ENCODE data around the gene SARDH.

SARDH gene

GRCh38 chr9:133780962-133781827, 43.0 kb upstream of the SARDH start:
- no peak overlapping the region for H3K4me2 ChIP-seq (ENCODE audit: low read length)
- H3K27me3 ChIP-seq (ENCODE audit: control insufficient read depth, low read length), result no peaks in the 10 kb centered on the region
- no peak for TF ChIP-seq EZH2phosphoT487 (IDR thresholded peaks at IDR 0.05; ENCODE audit: borderline replicate concordance, low read length)
- H3K79me2 ChIP-seq (ENCODE audit: control insufficient read depth, low read length), result no peaks in the 10 kb centered on the region
- H3K9me2 ChIP-seq (replicated peaks; ENCODE audit: control insufficient read depth, low read length), result no peaks in the 10 kb centered on the region
- peaks cover 36% of the 10 kb centered on the region for H3K4me1 ChIP-seq (ENCODE audit: control insufficient read depth, low read length)
- no peaks in the 10 kb centered on the region for H4K20me1 ChIP-seq (ENCODE audit: control insufficient read depth, insufficient read depth, low read depth, low read length)
- no peak overlapping the region for H3K27ac ChIP-seq (ENCODE audit: low read depth, low read length)
- peaks cover 23% of the 10 kb centered on the region for H3K36me3 ChIP-seq (ENCODE audit: control insufficient read depth, low read length)
- H3K9me3 ChIP-seq (ENCODE audit: control insufficient read depth, insufficient read depth, low read length), result no peaks in the 10 kb centered on the region
- H3F3A ChIP-seq (ENCODE audit: control insufficient read depth, insufficient read depth), result peaks cover 6% of the 10 kb centered on the region
- no peak overlapping the region for H3K4me3 ChIP-seq (ENCODE audit: low read length)

- H3F3A ChIP-seq (ENCODE audit: control insufficient read depth, insufficient read depth), result peaks cover 6% of the 10 kb centered on the region
- H3K79me2 ChIP-seq (ENCODE audit: control insufficient read depth, low read length), result no peaks in the 10 kb centered on the region
- no peak overlapping the region for H3K4me3 ChIP-seq (ENCODE audit: low read length)
- no peak overlapping the region for H3K27ac ChIP-seq (ENCODE audit: low read depth, low read length)
- H3K27me3 ChIP-seq (ENCODE audit: control insufficient read depth, low read length), result no peaks in the 10 kb centered on the region
- no peaks in the 10 kb centered on the region for H3K9me2 ChIP-seq (replicated peaks; ENCODE audit: control insufficient read depth, low read length)
- peaks cover 23% of the 10 kb centered on the region for H3K36me3 ChIP-seq (ENCODE audit: control insufficient read depth, low read length)
- H3K4me2 ChIP-seq (ENCODE audit: low read length), result no peak overlapping the region
- H3K9me3 ChIP-seq (ENCODE audit: control insufficient read depth, insufficient read depth, low read length), result no peaks in the 10 kb centered on the region; the same call in 1 of the 2 replicates
- no peaks in the 10 kb centered on the region for H4K20me1 ChIP-seq (ENCODE audit: control insufficient read depth, insufficient read depth, low read depth, low read length)
- H3K4me1 ChIP-seq (ENCODE audit: control insufficient read depth, low read length), result peaks cover 29% of the 10 kb centered on the region
- TF ChIP-seq CTCF (IDR thresholded peaks at IDR 0.05; ENCODE audit: low read depth, low read length, poor library complexity, severe bottlenecking) (no peak), EZH2phosphoT487 (IDR thresholded peaks at IDR 0.05; ENCODE audit: borderline replicate concordance, low read length) (no peak)
Observed at GRCh38 chr9:133780404-133780945, 42.3 kb upstream of the SARDH start.

GRCh38 chr9:133779516-133780403, 41.6 kb upstream of the SARDH start:
- Histone ChIP-seq H3K27me3 (ENCODE audit: control insufficient read depth, low read length) (no peaks in the 10 kb centered on the region), H3K9me3 (ENCODE audit: control insufficient read depth, insufficient read depth, low read length) (peaks cover 4% of the 10 kb centered on the region; the same call in 1 of the 2 replicates), H3K27ac (ENCODE audit: low read depth, low read length) (no peak overlapping the region), H3K4me3 (ENCODE audit: low read length) (no peak overlapping the region), H3K4me1 (ENCODE audit: control insufficient read depth, low read length) (peaks cover 25% of the 10 kb centered on the region), H3K4me2 (ENCODE audit: low read length) (no peak overlapping the region), H3F3A (ENCODE audit: control insufficient read depth, insufficient read depth) (peaks cover 6% of the 10 kb centered on the region), H3K9me2 (replicated peaks; ENCODE audit: control insufficient read depth, low read length) (no peaks in the 10 kb centered on the region), H4K20me1 (ENCODE audit: control insufficient read depth, insufficient read depth, low read depth, low read length) (no peaks in the 10 kb centered on the region), H3K36me3 (ENCODE audit: control insufficient read depth, low read length) (peaks cover 27% of the 10 kb centered on the region), H3K79me2 (ENCODE audit: control insufficient read depth, low read length) (no peaks in the 10 kb centered on the region)
- TF ChIP-seq CTCF (IDR thresholded peaks at IDR 0.05; ENCODE audit: low read depth, low read length, poor library complexity, severe bottlenecking) (no peak), EZH2phosphoT487 (IDR thresholded peaks at IDR 0.05; ENCODE audit: borderline replicate concordance, low read length) (no peak)
